IPS DF 6.9 (cell line): ENCODE data around the gene FARSA.
"Not testable (repeated sequence)": the region's sequence is repeated elsewhere in the genome, so short reads cannot be mapped to it uniquely, and the experiment has no call there.

Source experiments
- DNase-seq: peaks from one replicate; pipeline ENCODE4 v3.0.0-alpha.2; 2013; ENCODE audit warnings: low read depth, low spot score
- H3K27ac ChIP-seq: one replicate; pipeline ENCODE4 v1.5.1; 2013; ENCODE audit warnings: low read length, control low read depth
- H3K27me3 ChIP-seq: 2 replicates; pipeline ENCODE4 v1.6.1; 2013; ENCODE audit warnings: mild to moderate bottlenecking, low read length; ENCODE audit not compliant: control insufficient read depth, insufficient read depth
- H3K36me3 ChIP-seq: 2 replicates; pipeline ENCODE4 v1.6.1; 2013; ENCODE audit warnings: low read length; ENCODE audit not compliant: control insufficient read depth, insufficient read depth
- H3K4me1 ChIP-seq: 2 replicates; pipeline ENCODE4 v1.6.1; 2013; ENCODE audit warnings: low read length; ENCODE audit not compliant: control insufficient read depth, insufficient read depth
- H3K4me3 ChIP-seq: 2 replicates; pipeline ENCODE4 v1.5.1; 2013; ENCODE audit warnings: mild to moderate bottlenecking, low read length
- H3K9me3 ChIP-seq: 2 replicates; pipeline ENCODE4 v1.6.1; 2013; ENCODE audit warnings: low read length, inconsistent platforms; ENCODE audit not compliant: control insufficient read depth, insufficient read depth
- WGBS: extraction: QIAGEN DNeasy Blood & Tissue Kit; methylation state at CpG from one replicate; pipeline ENCODE4 v1.1.7; 2013; ENCODE audit warnings: mixed read lengths, missing lambda C conversion rate; ENCODE audit not compliant: insufficient read length, insufficient coverage; 5-methylcytosine and 5-hydroxymethylcytosine counted together

The FARSA gene

GRCh38 chr19:12890299-12890786 lies 43.2 kb downstream of the FARSA start:
- WGBS, result no CpG with 5 or more reads among the region's 10 CpGs
- H3K4me1 ChIP-seq, H3K36me3 ChIP-seq, H3K27me3 ChIP-seq, DNase-seq, H3K27ac ChIP-seq, H3K9me3 ChIP-seq: not testable (repeated sequence)
- peak overlapping the region; percentile 35; the same call in 1 of the 2 replicates for H3K4me3 ChIP-seq

- H3K9me3 ChIP-seq, result no peaks in the 10 kb centered on the region
- no peak overlapping the region for H3K4me3 ChIP-seq
- no CpG with 5 or more reads among the region's 5 CpGs for WGBS
- no peaks in the 10 kb centered on the region for H3K27me3 ChIP-seq
- no peak for DNase-seq
- no peak overlapping the region for H3K27ac ChIP-seq
- 0 out of 2 replicates have a peak, but pooled peaks cover 3% of the 10 kb centered on the region for H3K4me1 ChIP-seq
- H3K36me3 ChIP-seq, result peaks cover under 1% of the 10 kb centered on the region; the same call in 1 of the 2 replicates
These were observed 45.4 kb downstream of the FARSA start for GRCh38 chr19:12888006-12888603.

GRCh38 chr19:12886969-12887747 lies 46.4 kb downstream of the FARSA start, which contains the start of gene KLF1:
KLF1 (minus strand) TSS chr19:12887201; CDS start chr19:12887140, 61 bp downstream.
- peak within 1 kb of the TSS; percentile 53; the same call in 1 of the 2 replicates for H3K4me3 ChIP-seq
- no peaks in the 10 kb centered on the region for H3K27me3 ChIP-seq
- no CpG with 5 or more reads among the region's 17 CpGs for WGBS
- H3K9me3 ChIP-seq, result no peaks in the 10 kb centered on the region
- 0 out of 2 replicates have a peak, but pooled peaks cover 3% of the 10 kb centered on the region for H3K4me1 ChIP-seq
- no peak for DNase-seq
- H3K27ac ChIP-seq, result no peak within 1 kb of the TSS
- no peaks in the 10 kb centered on the region for H3K36me3 ChIP-seq

GRCh38 chr19:12886651-12886968 lies 46.9 kb downstream of the FARSA start:
- Histone ChIP-seq H3K4me3 (no peak overlapping the region), H3K27ac (no peak overlapping the region), H3K27me3 (no peaks in the 10 kb centered on the region), H3K36me3 (no peaks in the 10 kb centered on the region), H3K4me1 (0 out of 2 replicates have a peak, but pooled peaks cover under 1% of the 10 kb centered on the region), H3K9me3 (no peaks in the 10 kb centered on the region)
- no CpG with 5 or more reads among the region's 5 CpGs for WGBS
- no peak for DNase-seq

- DNase-seq, result no peak
- H3K9me3 ChIP-seq, result no peaks in the 10 kb centered on the region
- H3K4me1 ChIP-seq, result no peaks in the 10 kb centered on the region
- peak overlapping the region; percentile 53; the same call in 1 of the 2 replicates for H3K4me3 ChIP-seq
- no peaks in the 10 kb centered on the region for H3K36me3 ChIP-seq
- no peaks in the 10 kb centered on the region for H3K27me3 ChIP-seq
- no CpG with 5 or more reads among the region's 53 CpGs for WGBS
- H3K27ac ChIP-seq, result no peak overlapping the region
These were observed 47.5 kb downstream of the FARSA start for GRCh38 chr19:12885749-12886650.

GRCh38 chr19:12884926-12885748 lies 48.4 kb downstream of the FARSA start:
- H3K27ac ChIP-seq, result no peak overlapping the region
- no peaks in the 10 kb centered on the region for H3K4me1 ChIP-seq
- H3K4me3 ChIP-seq, result peak overlapping the region; percentile 53; the same call in 1 of the 2 replicates
- DNase-seq, result peak; percentile 97
- WGBS, result no CpG with 5 or more reads among the region's 73 CpGs
- H3K27me3 ChIP-seq, result no peaks in the 10 kb centered on the region
- H3K9me3 ChIP-seq, result no peaks in the 10 kb centered on the region
- no peaks in the 10 kb centered on the region for H3K36me3 ChIP-seq

- no peak for DNase-seq
- no peak overlapping the region for H3K4me3 ChIP-seq
- H3K27me3 ChIP-seq, result no peaks in the 10 kb centered on the region
- H3K27ac ChIP-seq, result no peak overlapping the region
- H3K4me1 ChIP-seq, result no peaks in the 10 kb centered on the region
- no peaks in the 10 kb centered on the region for H3K36me3 ChIP-seq
- no peaks in the 10 kb centered on the region for H3K9me3 ChIP-seq
- no CpG with 5 or more reads among the region's 12 CpGs for WGBS
These were observed 48.9 kb downstream of the FARSA start for GRCh38 chr19:12884627-12884925.

- no peaks in the 10 kb centered on the region for H3K36me3 ChIP-seq
- H3K4me1 ChIP-seq, result no peaks in the 10 kb centered on the region
- no peak overlapping the region for H3K4me3 ChIP-seq
- H3K9me3 ChIP-seq, result no peaks in the 10 kb centered on the region
- no peak overlapping the region for H3K27ac ChIP-seq
- no peaks in the 10 kb centered on the region for H3K27me3 ChIP-seq
- no peak for DNase-seq
- WGBS, result no CpG with 5 or more reads among the region's 3 CpGs
These were observed 49.3 kb downstream of the FARSA start for GRCh38 chr19:12884202-12884601.

GRCh38 chr19:12882589-12882988 lies 50.9 kb downstream of the FARSA start:
- Histone ChIP-seq H3K27ac (no peak overlapping the region), H3K27me3 (no peaks in the 10 kb centered on the region), H3K4me1 (no peaks in the 10 kb centered on the region), H3K4me3 (no peak overlapping the region), H3K36me3 (no peaks in the 10 kb centered on the region), H3K9me3 (no peaks in the 10 kb centered on the region)
- no CpG with 5 or more reads among the region's 3 CpGs for WGBS
- DNase-seq, result no peak
